Loucy (cell line): ENCODE data around the gene FUS.

Experiments used
- CTCF ChIP-seq: fragments of 200-600 bp; sonication (generic); conservative IDR thresholded peaks from 2 replicates; pipeline ENCODE4 v1.5.1; 2014; ENCODE audit warnings: mild to moderate bottlenecking, antibody characterized with exemption, low read length
- EZH2phosphoT487 ChIP-seq: fragments of 200-600 bp; IDR thresholded peaks from 2 replicates; pipeline ENCODE4 v1.6.1; 2018; ENCODE audit warnings: antibody characterized with exemption, mild to moderate bottlenecking, moderate library complexity, borderline replicate concordance

GRCh38 chr16:31224092-31224955 lies 44.4 kb downstream of the FUS start:
- TF ChIP-seq CTCF (no peak), EZH2phosphoT487 (no peak)
